ENCODE data around the gene LY6G5C.

LY6G5C gene

DNA sequence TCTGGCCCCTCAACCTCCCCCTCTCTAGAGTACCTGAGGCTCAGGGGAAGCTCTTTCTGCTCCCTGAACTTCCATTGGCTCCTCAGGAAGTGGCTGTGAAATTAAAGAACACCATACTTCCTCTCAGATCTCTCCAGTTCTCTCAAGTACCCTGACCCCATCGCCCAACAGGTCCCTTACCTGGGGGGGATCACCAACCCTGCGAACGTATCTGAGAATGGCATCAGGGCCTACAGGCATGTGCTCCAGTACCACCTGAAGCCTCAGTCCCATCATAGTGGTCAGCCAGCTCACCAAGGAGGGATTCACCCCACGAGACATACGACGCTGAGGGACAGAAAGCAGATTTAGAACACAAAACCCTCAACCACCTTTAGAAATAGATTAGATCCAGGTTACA, 40.3 kb downstream of the LY6G5C start:
- no peak overlapping the region for H3K27ac ChIP-seq
- TF ChIP-seq, protein P1, sequence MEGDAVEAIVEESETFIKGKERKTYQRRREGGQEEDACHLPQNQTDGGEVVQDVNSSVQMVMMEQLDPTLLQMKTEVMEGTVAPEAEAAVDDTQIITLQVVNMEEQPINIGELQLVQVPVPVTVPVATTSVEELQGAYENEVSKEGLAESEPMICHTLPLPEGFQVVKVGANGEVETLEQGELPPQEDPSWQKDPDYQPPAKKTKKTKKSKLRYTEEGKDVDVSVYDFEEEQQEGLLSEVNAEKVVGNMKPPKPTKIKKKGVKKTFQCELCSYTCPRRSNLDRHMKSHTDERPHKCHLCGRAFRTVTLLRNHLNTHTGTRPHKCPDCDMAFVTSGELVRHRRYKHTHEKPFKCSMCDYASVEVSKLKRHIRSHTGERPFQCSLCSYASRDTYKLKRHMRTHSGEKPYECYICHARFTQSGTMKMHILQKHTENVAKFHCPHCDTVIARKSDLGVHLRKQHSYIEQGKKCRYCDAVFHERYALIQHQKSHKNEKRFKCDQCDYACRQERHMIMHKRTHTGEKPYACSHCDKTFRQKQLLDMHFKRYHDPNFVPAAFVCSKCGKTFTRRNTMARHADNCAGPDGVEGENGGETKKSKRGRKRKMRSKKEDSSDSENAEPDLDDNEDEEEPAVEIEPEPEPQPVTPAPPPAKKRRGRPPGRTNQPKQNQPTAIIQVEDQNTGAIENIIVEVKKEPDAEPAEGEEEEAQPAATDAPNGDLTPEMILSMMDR (IDR thresholded peaks at IDR 0.05) = no peak
- TF ChIP-seq ZFX (IDR thresholded peaks at IDR 0.05; ENCODE audit: borderline replicate concordance) = no peak

DNA sequence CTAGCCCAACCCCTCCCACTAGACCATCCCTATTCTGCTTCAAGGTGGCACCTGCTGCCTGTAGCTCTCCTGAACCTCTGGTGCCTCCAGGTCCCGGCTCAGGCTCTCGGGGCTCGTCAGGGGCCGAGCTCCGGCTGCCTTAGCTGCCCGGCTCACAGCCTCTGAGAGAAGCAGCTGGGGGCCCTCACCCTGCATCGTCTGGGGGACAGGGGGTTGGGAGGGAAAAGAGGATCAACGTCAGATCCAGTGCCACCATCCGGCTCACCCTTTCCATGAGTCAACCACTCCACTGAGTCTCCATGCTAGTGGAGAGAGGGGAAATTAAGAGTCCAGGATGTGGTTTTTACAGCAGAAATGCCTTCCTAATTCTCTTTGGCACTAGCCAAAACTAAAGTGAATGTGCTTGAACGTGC, 41.4 kb downstream of the LY6G5C start:
- peak overlapping the region; percentile 38 for H3K27ac ChIP-seq
- TF ChIP-seq, protein P1 (IDR thresholded peaks at IDR 0.05) = no peak
- no peak for TF ChIP-seq ZFX (IDR thresholded peaks at IDR 0.05; ENCODE audit: borderline replicate concordance)

DNA sequence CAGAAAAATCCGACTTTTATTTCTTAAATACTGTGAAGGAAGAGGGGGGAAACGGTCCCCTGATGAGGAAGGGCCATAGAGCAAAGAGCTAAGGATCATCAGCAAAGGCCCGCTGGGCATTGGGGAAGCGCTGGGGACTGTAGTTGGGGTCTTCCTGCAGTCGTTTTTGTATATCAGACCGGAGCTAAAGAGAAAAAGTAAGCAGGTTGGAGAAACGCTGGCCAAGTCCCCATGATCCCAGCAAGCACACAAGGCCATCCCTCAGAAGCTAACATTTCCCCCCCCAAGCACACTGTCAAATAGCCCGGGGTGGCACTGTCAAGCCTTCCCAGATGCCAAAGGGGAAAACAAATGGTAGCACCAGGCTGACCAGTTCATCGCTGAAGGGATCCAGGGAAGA, 41.8 kb downstream of the LY6G5C start:
- peak overlapping the region; percentile 38 for H3K27ac ChIP-seq
- TF ChIP-seq, protein P1 (IDR thresholded peaks at IDR 0.05) = no peak
- no peak for TF ChIP-seq ZFX (IDR thresholded peaks at IDR 0.05; ENCODE audit: borderline replicate concordance)

DNA sequence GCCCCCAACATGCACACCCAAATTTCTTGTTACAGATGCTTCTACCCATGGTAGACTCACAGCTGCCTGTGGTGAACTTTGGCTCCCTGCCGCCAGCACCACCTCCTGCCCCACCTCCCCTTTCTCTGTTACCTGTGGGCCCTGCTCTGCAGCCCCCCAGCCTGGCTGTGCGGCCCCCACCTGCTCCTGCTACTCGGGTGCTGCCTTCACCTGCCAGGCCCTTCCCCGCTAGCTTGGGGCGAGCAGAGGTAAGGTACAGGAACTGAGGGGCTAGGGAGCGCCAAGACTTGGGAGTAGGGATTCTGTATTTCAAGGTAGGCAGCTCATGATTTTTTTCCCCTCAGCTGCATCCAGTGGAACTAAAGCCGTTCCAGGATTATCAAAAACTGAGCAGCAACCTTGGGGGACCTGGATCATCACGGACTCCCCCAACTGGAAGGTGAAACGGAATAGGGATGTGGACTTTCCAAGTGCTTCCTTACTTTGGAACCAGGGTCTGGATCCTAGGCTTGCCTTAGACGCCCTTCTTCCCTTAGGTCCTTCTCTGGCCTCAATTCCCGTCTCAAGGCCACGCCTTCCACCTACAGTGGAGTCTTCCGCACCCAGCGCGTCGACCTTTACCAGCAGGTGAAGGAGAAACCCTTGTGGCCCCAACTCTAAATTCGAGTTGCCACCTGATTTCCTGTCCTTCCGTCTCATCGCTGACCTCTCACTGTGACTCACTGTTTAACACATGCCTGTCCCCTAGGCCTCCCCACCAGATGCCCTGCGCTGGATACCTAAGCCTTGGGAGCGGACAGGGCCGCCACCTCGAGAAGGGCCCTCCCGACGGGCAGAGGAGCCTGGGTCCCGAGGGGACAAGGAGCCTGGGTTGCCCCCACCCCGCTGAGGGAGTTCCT, 43.9 kb downstream of the LY6G5C start:
- H3K27ac ChIP-seq = peak overlapping the region; percentile 38
- TF ChIP-seq ZFX (IDR thresholded peaks at IDR 0.05; ENCODE audit: borderline replicate concordance) = no peak
- TF ChIP-seq, protein P1 (IDR thresholded peaks at IDR 0.05) = no peak

DNA sequence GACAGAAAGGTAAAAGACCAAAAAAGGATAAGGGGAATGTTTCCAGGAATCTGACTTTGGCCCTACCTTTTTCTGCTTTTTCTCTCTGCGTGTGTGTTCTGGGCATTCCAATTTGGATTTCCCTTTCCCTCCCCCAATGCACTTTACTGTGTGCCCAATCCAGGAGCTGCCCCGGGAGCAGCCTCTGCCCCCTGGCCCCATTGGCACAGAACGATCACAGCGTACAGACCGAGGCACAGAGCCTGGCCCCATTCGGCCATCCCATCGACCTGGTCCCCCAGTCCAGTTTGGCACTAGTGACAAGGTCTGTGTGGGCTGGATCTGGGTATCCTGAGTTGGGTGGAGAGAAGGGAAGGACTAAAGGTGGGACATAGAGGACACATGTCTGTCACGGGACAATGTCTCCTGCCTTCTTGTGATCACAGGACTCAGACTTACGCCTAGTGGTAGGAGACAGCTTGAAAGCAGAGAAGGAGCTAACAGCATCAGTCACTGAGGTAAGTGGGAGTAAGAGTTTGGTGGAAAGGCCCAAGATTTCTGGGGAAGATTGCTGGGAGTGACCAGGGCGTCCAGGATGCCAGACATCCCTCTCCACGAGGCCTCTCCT, 45.8 kb downstream of the LY6G5C start:
- H3K27ac ChIP-seq = peak overlapping the region; percentile 27; the same call in 1 of the 2 replicates
- no peak for TF ChIP-seq ZFX (IDR thresholded peaks at IDR 0.05; ENCODE audit: borderline replicate concordance)
- TF ChIP-seq, protein P1 (IDR thresholded peaks at IDR 0.05) = no peak

DNA sequence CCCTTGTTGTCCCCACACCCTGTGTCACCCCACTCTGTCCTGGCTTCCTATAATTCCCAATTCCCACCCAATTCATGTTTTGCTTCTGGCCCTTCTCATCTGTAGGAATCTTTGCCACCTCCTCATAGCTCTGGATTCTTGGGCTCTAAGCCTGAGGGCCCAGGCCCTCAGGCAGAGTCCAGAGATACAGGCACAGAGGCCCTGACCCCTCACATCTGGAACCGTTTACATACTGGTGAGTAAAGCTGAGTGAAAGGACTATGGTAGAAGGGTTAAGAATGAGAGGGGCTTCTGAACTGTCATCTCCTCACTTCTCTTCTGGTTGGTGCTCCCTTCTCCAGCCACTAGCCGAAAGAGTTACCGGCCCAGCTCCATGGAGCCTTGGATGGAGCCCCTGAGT, 46.7 kb downstream of the LY6G5C start:
- H3K27ac ChIP-seq = peak overlapping the region; percentile 1; the same call in 1 of the 2 replicates
- TF ChIP-seq ZFX (IDR thresholded peaks at IDR 0.05; ENCODE audit: borderline replicate concordance) = no peak
- TF ChIP-seq, protein P1 (IDR thresholded peaks at IDR 0.05) = no peak

DNA sequence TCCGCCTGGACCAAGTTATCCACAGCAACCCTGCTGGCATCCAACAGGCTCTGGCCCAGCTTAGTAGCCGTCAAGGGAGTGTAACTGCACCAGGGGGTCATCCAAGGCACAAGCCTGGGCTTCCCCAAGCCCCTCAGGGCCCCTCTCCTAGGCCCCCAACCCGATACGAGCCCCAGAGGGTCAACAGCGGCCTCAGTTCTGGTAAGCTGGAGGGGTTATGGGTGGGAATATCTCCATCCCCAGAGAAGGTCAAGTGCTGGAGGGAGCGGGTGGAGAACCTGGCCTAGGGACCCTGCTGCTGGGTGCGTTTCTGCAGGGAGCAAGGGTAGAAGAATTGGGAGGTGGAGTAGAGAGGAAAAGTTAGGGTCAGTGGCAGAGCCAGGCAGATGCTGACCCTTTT, 47.4 kb downstream of the LY6G5C start:
- peak overlapping the region; percentile 8; the same call in 1 of the 2 replicates for H3K27ac ChIP-seq
- TF ChIP-seq, protein P1 (IDR thresholded peaks at IDR 0.05) = no peak
- no peak for TF ChIP-seq ZFX (IDR thresholded peaks at IDR 0.05; ENCODE audit: borderline replicate concordance)
